NCI-H2196 (cell line): ENCODE measurements around the gene BRIP1.

Source experiments
- DNase-seq: peaks from one replicate; lab custom pipeline; 2025; ENCODE audit not compliant: unreplicated experiment; lab: John Stamatoyannopoulos, UW

BRIP1 gene

DNA sequence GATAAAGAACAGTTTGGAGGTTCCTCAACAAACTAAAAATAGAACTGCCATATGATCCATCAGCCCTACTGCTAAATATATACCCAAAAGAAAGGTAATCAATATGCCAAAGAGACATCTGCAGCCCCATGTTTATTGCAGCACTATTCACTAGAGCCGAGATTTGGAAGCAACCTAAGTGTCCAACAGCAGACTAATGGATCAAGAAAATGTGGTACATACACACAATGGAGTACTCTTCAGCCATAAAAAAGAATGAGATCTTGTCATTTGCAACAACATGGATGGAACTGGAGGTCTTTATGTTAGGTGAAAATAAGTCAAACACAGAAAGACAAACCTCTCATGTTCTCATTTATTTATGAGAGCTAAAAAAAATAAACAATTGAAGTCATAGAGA lies 223.5 kb downstream of the BRIP1 start:
- no peak for DNase-seq

DNA sequence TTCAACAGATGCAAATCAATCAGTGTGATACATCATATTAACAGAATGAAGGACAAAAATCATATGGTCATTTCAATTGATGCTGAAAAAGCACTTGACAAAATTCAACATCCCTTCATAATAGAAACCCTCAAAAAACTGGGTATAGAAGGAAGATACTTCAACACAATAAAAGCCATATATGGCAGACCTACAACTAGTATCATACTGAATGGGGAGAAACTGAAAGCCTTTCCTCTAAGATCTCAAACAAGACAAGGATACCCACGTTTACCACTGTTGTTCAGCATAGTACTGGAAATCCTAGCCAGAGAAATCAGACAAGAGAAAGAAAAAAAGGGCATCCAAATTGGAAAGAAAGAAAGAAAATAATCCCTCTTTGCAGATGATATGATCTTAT lies 225.2 kb downstream of the BRIP1 start:
- no peak for DNase-seq

DNA sequence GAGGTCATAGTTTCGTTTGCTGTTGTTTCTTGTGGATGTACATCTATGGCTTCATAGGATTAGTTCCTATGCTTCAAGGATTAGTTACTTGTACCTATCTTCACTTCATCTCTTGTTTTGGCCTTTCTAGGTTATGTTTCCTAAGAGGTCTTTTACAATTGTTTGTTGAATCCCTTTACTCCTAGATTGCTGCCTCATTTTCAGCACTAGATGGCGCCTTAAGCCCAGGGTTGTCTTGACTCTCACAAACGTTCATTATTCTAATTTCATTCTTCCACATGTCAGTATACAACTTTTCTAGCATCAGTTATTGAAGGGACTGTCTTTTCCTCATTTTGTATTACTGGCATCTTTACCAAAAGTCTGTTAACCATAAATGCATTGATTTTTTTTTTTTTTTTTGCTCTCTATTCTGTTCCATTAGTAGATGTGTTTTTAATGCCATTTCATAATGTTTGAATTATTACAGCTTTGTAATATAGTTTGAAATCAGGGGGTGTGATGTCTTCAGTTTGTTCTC lies 227.4 kb downstream of the BRIP1 start:
- peak; percentile 43 for DNase-seq

DNA sequence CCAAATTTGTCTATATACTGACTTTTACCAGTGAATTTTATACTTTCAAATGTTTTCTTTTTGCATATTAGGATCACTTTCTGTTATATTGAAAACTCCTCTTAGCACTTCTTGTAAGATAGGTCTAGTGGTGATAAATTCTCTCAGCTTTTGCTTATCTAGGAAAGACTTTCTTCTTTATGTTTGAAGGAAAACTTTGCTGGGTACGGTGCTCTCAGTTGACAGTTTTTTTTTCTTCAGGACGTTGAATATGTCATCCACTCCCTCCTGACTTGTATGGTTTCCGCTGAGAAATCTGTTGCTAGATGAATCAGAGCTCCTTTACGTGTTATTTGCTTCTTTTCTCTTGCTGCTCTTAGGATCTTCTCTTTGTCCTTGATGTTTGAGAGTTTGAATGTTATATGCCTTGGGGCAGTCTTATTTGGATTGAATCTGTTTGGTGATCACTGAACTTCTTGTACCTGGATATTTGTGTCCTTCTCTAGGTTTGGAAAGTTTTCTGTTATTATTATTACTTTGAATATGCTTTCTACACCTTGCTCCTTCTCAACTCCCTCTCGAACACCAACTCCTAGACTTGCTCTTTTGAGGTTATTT lies 228.3 kb downstream of the BRIP1 start:
- no peak for DNase-seq

DNA sequence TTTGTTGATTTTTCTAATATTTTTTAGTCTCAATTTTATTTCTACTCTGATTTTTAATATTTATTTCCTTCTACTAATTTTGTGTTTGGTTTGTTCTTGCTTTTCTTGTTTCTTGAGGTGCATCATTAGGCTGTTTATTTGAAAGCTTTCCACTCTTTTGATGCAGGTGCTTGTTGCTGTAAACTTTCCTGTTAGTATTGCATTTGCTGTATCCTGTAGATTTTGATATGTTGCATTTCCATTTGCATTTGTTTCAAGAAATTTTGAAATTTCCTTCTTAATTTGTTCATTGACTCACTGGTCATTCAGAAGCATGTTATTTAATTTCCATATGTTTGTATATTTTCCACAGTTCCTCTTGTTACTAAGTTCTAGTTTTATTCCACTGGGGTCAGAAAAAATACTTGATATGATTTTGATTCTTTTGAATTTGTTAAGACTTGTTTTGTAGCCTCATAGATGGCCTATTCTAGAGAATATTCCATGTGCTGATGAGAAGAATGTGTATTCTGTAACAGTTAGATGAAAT lies 229.3 kb downstream of the BRIP1 start:
- no peak for DNase-seq

DNA sequence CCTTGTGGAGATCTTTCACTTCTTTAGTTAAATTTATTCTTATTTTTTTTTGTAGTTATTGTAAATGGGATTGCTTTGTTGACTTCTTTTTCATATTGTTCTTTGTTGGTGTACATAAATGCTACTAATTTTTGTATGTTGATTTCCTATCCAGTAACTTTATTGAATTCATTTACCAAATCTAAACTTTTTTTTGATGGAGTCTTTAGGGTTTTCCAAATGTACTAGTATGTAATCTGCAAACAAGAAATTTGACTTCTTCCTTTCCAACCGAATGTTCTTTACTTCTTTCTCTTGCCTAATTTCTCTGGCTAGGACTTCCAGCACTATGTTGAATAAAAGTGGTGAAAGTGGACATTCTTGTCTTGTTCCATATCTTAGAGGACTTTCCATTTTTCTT lies 230.5 kb downstream of the BRIP1 start:
- no peak for DNase-seq

DNA sequence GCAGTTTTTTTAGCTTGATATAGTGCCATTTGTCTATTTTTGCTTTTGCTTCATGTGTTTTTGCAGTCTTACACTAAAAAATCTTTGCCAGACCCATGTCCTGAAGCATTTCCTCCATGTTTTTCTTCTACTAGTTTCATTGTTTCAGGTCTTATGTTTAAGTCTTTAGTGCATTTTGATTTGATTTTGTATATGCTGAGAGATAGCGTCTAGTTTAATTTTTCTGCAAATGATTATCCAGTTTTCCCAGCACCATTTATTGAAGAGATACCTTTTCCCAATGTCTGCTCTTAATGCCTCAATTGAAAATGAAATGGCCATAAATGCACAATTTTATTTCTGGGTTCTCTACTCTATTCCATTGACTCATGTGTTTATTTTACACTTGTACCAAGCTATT lies 231.5 kb downstream of the BRIP1 start:
- no peak for DNase-seq
